Stimulated activated CD4-positive, alpha-beta T cell treated with anti-CD3 and anti-CD28 coated beads, Interleukin-12 subunit alpha, Interleukin-12 subunit beta, amount 100 ng/mL, for 48 hours (primary cell): Measurements from ENCODE around the gene SLC7A6.

Experiments
- DNase-seq, 3 donors: peaks; one replicate each; pipeline ENCODE4 v3.0.0-alpha.2; 2020; ENCODE audit warnings: low read depth in 2 of 3, low spot score in 1 of 3

SLC7A6 gene

DNA sequence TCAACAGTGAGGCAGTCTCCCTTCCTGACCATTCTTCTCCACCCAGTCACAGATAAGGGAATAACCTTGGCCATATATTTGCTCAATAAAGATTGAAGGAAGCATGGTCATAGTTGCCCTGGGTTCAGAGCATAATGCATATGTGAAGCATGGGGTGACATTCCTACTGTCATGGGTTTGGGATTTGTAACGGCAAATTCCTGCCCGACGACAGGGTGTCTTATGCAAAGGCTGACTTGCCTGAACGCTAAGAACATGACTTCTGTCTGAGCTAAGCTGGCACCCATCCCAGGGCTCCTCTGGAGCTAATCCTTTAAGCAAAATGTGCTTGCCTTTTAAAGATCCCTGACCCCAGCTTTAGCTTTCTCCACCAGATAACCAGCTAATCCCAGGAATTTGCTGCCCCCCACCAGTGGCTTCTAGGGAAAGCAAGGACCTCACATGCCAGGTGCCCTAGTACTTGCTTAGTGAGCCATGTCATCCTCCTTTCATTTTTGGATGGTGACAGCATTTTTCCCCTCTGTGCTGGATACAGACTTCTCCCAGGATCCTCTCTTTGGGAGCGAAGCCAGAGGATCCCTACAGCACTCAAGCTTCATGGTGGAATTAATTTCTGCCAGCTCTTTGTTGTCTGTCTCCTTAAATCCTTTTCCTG is 34.7 kb downstream of the SLC7A6 start:
- no peak for DNase-seq

DNA sequence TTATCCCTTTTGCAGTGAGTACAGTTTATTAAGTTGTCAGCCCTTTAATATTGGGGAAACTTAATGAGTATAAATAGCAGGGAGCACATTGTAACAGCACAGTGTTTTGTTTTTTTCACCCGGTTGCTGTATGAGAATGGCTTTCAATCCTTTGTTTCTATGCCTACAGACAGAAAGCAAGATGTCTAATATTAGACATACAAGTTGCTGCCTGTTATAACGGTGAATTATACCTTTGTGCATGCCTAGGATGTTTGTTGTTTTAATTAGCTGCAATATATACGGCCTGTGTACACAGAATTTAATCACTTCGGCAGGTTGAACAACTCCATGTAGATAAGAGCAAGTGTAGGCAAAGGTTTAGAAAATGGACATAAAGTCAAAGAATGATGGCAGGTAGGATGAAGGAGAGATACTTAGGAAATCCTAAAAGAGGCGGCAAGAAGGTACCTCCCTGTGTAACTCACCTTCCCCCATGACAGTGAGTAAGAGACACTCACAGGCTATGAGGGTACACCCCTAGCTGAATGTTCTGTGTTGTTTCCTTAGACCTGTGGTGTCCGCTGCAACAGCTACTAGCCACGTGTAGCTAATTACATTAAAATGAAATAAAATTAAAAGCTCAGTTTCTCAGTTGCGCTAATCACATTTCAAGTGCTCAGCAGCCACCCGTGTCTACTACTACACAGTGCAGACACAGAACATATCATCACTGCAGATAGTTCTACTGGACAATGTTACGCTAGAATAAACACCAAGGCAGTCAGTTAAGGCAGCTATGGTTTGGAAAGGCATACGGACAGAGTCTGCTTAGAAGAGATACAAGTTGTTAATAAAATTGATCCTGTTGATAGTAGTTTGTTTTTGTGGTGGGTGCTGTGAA is 35.5 kb downstream of the SLC7A6 start:
- no peak for DNase-seq

DNA sequence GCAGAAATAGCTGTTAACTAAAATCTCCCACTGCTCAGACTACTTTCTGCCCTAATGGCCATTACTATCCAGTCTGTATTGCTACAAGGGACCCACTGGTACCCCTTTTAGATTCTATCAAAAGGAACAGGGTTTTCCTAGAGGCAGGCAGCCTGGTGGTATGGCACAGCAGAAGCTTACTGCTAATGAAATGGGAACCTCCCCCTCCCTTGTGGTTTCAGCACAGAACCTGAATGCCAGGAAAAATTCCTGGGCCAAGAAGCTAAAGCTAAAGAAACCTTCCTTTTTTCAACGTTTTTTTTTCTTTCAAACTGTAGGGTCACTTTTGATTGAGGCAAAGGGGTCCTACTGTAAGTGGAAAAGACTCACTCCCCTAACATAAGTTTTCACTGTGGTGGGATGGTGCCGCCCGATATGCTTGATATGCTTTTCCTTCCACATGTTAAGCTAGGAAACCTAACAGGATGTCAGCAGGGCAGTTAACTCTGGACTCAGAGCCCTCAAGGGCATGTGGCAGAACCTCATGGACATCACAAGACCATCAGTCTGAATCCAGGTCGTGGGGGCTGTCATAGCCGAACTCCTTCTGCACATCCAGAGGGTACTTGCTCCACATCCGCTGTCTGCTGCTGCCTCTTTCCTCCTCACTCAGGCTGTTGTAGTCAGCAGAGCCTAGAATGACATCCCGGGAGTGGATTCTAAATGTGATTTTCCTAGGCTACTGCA is 36.6 kb downstream of the SLC7A6 start:
- DNase-seq, result no peak

DNA sequence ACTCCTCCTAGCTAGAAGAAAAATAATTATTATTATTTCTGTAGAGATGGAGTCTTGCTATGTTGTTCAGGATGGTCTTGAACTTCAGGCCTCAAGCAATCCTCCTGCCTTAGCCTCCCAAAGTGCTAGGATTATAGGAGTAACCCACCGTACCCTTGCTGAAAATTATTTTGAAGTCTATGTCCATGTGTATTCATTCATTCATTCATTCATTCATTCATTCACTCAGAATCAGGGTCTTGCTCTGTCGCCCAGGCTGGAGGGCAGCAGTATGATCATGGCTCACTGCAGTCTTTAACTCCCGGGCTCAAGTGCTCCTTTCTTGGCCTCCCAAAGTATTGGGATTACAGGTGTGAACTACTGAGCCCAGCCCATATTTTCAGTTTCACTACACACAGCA is 42.3 kb downstream of the SLC7A6 start:
- DNase-seq, result no peak

DNA sequence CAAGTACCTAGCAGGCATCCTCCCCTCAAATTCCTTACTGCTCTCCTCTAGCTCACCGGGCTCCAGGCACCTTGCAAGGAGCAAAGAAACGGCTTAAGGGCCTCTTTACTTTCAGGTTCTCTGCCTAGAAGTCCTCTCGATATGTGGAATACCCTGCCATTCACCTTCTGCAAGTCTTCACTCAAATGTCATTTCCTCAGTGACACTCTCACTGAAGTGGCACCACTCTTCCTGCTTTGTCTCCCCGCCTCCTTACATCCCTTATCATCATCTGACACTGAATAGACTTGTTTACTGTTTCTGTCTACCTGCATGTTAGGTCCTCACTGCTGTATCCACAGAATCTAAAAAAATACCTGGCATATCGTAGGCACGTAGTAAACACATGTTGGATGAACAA is 45.5 kb downstream of the SLC7A6 start:
- DNase-seq, result no peak

DNA sequence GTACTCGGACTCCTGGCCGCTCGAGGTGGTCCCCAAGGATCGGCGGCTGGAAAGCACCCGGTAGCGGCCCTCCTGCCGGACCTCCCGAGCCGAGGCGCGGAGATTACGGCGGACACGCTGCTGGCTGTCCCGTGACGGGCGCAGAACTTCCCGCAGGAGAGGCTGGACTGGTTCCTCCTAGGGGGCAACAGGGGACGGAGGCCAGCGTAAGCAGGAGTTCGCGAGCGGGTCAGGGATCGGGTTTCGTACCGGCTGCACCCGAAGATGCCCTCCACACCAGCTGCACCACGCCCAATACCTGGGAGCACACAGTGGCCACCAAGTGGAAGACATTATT is 46.1 kb downstream of the SLC7A6 start:
- DNase-seq, result no peak

DNA sequence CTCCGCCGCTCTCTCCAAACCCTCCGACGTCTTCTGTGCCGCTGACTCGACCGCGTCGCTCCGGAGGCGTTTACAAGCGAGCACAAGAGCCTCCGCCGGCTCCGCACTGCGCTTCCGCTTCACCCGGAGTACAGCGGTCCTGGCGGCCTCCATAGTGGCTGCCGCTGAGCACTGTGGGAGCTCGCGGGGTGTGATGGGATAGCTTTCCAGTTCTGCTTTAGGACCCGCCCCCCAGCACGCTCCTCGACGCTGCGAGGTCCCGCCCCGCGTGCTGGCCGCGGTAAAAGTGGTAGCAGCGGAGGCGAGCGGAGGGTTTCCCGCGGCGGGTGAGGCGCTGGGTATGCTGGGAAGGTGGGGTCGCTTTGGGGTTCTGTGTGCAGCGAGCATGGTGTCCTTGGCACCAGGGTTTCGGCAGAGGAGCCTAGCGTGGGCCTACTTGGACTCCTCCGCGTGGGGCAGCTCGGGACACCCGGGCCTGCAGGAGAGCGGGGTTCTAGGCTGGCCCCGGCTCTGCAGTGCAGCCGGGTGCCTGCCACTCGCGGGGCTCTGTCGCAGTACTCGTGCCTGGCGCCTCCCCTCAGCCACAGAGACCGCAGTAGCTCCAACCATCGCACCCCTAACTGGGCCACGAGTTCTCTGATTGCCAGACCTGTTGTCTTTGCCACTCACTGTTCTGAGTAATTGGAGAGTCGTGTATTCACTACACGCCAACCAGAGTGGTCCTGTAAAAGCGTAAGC is 46.6 kb downstream of the SLC7A6 start, which contains the start of the genes PRMT7 and SLC7A6OS:
Gene PRMT7 (plus strand): TSS at position 246 of the 738 bp plus-strand sequence. CDS start 4,961 bp downstream, outside the sequence.
Gene SLC7A6OS (minus strand): TSS at position 173 of the 738 bp plus-strand sequence. CDS start 20 bp downstream, at position 153.
- DNase-seq, result peak; percentile 80 to 92 (median 87)

DNA sequence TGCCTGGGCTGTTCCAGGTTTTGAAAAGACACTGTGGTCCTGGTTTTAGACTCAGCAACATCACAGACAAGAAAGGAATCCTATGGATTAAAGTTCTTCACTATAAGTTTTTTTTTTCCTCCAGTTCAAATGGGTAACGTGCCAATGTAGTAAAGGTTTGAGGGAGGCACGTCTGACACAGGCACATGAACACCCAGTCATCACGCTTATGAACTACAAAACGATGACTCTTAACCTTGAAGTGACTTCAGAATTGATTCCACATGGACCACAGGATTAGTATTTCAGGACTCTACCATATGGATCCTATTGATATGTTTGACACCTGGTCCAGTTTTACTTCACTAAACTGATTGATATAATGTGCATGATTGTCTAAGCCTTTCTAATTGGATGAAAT is 48.8 kb downstream of the SLC7A6 start:
- DNase-seq, result no peak

DNA sequence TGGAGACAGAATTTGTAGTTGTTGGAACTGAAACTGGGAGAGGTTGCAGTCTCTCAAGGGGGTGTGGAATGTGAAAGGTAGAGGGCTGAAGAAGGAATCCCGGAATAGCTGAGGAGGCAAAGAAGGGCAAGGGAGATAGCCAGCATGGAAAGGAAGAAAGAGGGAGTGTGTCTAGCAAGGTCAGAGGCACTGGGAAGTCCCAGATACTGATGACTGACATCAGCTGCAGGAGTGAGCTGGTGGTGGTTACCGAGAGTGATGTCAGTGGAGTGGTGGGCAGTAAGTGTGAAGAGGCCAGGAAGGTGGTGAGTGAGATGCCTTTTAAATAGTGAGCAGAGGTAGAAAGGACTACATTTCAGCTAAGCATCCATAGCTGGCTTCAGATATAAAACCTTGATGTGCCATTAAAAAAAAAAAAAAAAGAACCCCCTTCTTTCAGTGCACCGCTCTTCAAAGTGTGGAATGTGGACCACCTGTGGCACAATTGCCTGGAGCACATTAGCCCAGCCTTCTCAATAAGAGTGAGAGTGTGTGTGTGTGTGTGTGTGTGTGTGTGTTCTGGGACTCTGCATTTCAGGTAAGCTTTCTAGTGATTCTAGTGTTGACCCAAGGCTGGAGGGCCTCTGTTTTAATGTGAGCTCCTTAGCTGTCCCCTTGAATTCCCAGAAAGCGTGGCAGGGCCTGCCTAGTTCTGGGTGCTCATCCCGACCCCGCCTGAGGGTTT is 55.0 kb downstream of the SLC7A6 start:
- peak; percentile 26 to 42 (median 32) for DNase-seq

DNA sequence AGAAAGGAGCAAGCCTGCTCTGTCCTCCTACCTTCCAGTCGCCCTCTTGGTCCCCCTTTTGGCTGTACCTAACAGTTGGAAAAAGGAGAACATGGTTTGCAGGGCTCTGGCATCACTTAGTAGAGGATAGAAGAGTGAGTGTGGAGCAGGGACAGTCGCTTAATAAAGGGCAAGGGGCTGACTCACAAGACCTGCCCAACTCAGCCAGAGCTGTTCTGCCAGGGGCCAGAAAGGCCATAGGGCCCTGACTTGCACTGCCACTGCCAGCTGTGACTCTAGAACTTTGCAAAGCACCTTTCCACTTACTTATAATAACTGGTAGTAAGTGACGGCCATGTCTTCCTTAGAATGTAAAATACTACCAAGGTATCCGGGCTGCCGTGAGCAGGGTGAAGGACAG is 60.0 kb downstream of the SLC7A6 start:
- no peak for DNase-seq

DNA sequence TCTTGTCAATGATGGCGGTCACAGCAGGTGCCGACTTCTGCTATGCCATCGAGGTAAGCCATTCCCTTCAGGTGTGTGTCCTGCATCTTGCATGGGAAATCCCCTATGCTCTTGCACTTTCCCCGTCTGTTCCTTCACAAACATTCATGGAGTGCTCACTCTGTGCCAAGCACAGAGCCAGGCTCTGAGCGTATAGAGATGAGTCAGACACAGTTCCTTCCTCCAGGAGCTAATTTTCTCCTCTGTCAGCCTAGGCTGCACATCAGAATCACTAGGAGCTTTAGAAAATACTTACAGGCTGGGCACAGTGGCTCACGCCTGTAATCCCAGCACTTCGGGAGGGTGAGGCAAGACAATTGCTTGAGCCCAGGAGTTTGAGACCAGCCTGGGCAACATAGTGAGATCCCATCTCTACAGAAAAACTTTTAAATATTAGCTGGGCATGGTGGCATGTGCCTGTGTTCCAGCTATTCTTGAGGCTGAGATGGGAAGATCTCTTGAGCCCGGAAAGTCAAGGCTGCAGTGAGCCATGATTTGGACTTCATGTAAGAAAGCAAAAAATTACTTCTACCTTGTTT is 60.5 kb downstream of the SLC7A6 start:
- no peak for DNase-seq

DNA sequence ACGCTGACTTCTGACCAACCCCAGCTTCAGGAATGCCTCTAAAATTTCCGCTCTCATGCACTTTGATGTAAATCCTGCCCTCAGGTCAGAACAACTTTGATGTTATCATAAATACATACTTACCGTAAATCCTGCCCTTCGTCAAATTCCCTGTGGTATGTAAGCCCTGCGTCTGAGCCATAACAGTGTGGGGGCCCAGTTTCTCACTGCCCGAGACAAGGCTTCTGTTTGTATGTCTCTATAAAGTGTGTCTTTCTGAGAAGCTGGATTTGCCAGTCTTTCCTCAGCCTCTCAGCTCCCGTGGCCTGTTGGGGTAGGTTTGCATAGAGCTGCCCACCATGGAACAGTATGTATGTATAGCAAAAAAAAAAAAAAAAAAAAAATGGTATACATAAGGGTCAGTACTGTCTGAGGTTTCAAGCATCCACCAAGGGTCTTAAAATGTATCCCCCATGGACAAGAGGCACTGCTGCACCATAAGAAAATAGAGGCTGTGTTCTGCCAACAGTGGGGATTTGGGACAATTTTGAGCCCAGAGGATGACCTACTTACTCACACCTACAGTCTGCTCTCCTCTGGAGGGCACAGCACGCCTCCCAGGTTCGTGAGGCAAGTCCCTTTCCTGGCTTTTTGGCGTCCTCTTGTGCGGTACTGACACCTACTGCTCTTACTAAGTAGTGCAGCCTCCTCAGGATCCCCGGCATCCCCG is 64.0 kb downstream of the SLC7A6 start:
- DNase-seq, result peak; percentile 58 to 87 (median 62)

DNA sequence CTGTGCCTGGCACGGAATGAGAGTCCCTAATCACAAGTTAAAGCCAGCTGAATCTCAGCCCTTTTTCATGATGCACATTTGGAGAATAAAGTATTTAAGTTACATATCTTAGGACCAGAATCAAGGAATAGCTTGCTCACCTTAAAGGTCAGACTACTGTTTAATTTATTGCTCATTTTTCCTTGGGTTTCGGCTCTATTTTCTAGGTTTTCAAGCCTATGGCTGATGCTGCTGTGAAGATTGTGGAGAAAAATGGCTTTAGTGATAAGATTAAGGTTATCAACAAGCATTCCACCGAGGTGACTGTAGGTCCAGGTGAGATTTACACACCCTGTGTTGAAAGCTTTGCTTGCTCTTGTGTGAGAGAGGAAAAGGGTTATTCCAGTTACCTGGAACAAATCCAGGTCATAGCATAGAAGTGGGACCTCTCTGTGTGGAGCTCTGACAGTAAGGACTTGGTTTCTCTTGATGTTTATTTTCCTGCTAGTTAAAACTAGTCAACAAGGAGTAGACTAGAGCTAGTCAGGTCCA is 64.6 kb downstream of the SLC7A6 start:
- DNase-seq, result no peak

DNA sequence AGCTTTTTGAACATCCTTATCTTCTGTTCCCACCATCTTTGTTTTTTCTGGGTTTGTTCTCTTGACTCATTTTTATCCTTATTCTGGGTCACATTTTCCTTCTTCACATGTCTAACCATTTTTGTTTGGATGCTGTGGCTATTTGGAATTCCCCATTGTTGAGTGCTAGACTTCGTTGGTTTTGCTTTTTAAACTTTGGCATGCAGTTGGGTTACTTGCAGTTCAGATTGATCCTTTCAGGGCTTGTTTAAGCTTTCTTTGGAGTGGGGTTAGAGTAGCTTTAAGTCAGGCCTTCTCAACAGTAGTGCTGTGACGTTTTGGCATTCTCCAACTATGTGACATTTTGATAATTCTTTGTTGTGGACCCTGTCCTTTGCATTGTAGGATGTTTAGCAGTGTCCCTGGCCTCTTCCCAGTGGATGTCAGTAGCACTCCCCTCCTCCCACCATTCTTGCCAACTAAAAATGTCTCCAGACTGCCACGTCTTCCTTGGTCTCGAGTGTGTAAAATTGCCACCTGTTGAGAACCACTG is 67.6 kb downstream of the SLC7A6 start:
- no peak for DNase-seq

DNA sequence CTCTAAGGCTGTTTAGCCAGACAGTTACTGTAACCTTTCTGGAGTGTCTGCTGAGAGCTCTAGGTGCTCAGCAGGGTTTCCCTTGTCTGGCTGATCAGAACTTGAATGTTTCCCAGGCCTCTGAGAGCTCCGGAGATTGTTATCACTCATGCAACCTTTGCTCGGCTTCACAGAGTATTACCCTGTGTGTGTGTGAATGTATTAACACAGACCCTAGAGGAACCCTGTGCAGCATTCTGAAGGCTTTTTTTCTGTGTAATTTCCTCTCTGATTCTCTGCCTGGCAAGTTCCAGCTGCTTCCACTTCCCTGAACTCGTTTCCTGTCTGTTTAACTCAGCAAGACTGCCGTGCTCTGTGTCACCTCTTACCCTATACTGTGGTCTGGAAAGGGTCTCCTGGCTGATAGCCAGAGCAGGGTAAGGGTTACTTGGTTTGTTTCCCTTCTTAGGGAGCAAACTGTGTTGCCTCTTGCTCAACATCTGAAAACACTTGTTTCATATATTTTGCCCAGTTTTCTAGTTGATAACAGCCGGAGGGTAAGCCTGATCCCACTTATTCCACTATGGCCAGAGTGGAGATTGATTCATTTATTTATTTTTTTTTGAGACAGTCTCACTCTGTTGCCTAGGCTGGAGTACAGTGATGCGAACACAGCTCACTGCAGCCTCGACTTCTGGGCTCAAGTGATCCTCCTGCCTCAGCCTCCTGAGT is 68.2 kb downstream of the SLC7A6 start:
- no peak for DNase-seq

DNA sequence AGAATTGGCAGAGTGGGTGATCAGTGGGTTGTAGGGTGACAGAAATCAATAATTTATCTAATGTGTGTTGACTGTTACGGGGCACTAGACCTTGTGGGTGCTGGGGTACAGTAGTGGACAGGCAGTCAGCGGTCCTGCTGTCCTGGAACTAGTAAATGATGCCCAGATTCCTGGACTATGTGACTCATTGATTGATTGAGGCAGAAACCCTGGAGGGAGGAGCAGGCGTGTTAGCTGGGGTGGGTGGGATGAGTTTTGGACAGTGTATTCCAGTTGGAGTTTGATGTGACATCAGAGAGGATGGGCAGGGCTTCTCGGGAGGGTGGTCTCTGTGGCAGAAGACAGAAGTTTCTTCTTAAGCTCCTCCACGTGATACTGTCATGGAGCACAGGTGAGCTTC is 70.8 kb downstream of the SLC7A6 start:
- DNase-seq, result no peak

DNA sequence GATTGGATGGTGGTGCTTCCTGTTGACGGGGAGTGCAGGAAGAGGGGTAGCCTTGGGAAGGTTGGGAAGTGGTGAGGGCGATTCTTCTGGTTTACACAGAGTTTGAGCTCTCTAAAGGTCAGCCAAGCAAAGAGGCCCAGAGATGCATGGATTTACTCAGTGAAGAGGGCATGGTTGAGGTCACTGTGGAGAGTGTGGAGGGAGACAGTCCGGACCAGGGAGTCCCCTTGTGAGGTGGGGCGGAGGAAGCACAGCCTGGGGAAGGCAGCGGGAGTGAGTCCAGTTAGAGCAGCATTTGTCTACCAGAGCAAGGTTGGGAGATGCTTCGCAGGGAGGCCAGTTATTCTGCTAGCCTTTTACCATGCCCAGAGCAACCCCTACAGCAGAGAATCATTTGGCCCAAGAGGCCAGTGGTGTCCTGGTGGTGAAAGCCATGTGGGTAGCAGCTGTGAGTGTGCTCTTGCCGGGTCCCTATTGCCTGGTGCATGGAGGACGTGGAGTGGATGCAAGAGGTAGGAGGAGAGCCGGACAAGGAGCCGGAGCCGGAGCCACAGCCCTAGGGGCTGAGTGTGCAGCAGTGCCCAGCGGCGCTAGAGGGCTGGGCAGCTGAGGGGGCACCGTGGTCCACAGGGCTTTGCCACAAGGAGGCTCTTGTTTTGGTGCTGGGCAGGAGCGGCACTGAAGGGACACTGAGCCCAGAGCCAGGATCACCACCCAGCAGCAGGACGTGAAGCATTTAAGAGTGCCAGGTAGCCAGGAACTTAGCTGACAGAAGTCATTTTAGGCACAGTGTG is 74.2 kb downstream of the SLC7A6 start:
- no peak for DNase-seq
